Activated CD4-positive, CD25-positive, alpha-beta regulatory T cell treated with anti-CD3 and anti-CD28 coated beads, Interleukin-2, amount 50 U/mL, for 72 hours (primary cell): ENCODE results near the gene TREX2.
"Not testable (repeated sequence)": the region's sequence is repeated elsewhere in the genome, so short reads cannot be mapped to it uniquely, and the experiment has no call there.

Source experiments
- DNase-seq: peaks from one replicate; pipeline ENCODE4 v3.0.0; 2021

The TREX2 gene

GRCh38 chrX:153405426-153405825, 40.4 kb downstream of the TREX2 start:
- DNase-seq: no peak

- DNase-seq: not testable (repeated sequence)
Measured at GRCh38 chrX:153404333-153404732, 41.5 kb downstream of the TREX2 start.

- no peak for DNase-seq
Measured at GRCh38 chrX:153401133-153401764, 44.6 kb downstream of the TREX2 start, which contains the start of gene PNMA6E. TSS of gene PNMA6E (minus strand) at chrX:153401350. CDS start at chrX:153398849, 2,501 bp downstream.

GRCh38 chrX:153400146-153401132, 45.4 kb downstream of the TREX2 start:
- peak; percentile 64 for DNase-seq

GRCh38 chrX:153398275-153398960, 47.4 kb downstream of the TREX2 start:
- no peak for DNase-seq

GRCh38 chrX:153397256-153397960, 48.4 kb downstream of the TREX2 start:
- DNase-seq: no peak

GRCh38 chrX:153396320-153397195, 49.3 kb downstream of the TREX2 start:
- no peak for DNase-seq

- no peak for DNase-seq
Measured at GRCh38 chrX:153395613-153396319, 50.1 kb downstream of the TREX2 start.

- no peak for DNase-seq
Measured at GRCh38 chrX:153394612-153395011, 51.2 kb downstream of the TREX2 start.
